Ascending aorta (tissue), 2 donors: Measurements from ENCODE around the gene EXOC4. TPM values are rescaled to one million over a fixed set of nuclear protein-coding genes. Genes with fewer than 3 reads are reported as not detected.

Experiments
- DNase-seq, 2 donors: peaks; one replicate each; pipeline ENCODE4 v3.0.0-alpha.2; 2019; ENCODE audit warnings: low spot score in 2 of 2
- H3K27ac ChIP-seq, 2 donors: fragments of 200-600 bp; sonication (generic); one replicate each; pipeline ENCODE4 v1.5.1; 2016 to 2017; ENCODE audit warnings: mild to moderate bottlenecking in 1 of 2
- H3K27me3 ChIP-seq: fragments of 200-600 bp; sonication (generic); one replicate; pipeline ENCODE4 v1.5.1; 2017
- H3K36me3 ChIP-seq, 2 donors: fragments of 200-600 bp; sonication (generic); one replicate each; pipeline ENCODE4 v1.5.1; 2016
- H3K4me1 ChIP-seq, 2 donors: fragments of 200-600 bp; sonication (generic); one replicate each; pipeline ENCODE4 v1.5.1; 2016 to 2017; ENCODE audit warnings: mild to moderate bottlenecking in 1 of 2
- H3K4me3 ChIP-seq, 2 donors: fragments of 200-600 bp; sonication (generic); one replicate each; pipeline ENCODE4 v1.5.1; 2016 to 2017; ENCODE audit warnings: mild to moderate bottlenecking in 1 of 2
- H3K9me3 ChIP-seq, 2 donors: fragments of 200-600 bp; sonication (generic); one replicate each; pipeline ENCODE4 v1.5.1; 2016
- intact Hi-C: fragments of 100-400 bp; cut with DNase I; formaldehyde crosslinking; loops from one replicate; pipeline ENCODE4 v1.15.1; 2023
- total RNA-seq: library from RNA; depleted of rRNA; stranded (reverse); fragments of >200 nt; gene quantifications from one replicate; pipeline ENCODE4 v1.1.0, GENCODE V29; 2016
- TF ChIP-seq, protein P1 (sequence below), 3 experiments: fragments of 200-600 bp in 2 of 3; fragments of 450-650 bp in 1 of 3; sonication (generic) in 2 of 3; IDR thresholded peaks; one replicate each; pipeline ENCODE4 v1.5.1; 2016 to 2019; ENCODE audit warnings: antibody characterized with exemption in 3 of 3, mild to moderate bottlenecking in 1 of 3, moderate library complexity in 1 of 3

The EXOC4 gene
- total RNA-seq, 1 donor from 2014 or later, result 27.1 TPM

DNA sequence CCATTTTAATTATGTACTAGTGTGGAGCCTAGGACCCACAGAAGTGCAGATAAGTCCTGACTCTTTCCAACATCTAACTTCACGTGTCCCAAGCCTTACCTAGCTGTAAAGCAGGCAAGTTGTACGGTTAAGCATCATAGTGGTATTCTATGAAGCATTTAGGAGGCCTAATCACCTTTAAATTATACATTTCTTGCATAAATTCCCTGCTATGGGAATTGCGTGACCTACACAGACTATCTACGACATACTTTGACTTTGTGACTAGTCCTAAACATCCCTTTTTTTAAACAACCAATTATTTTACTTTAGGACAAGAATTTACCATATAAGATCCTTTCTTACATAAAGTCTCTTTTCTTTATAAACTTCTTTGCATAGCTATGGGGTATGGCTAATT, 836.6 kb downstream of the EXOC4 start:
- H3K9me3 ChIP-seq, result peaks cover 0 to 12% of the 10 kb centered on the region in 2 donors
- no peaks in the 10 kb centered on the region for H3K36me3 ChIP-seq
- no peak for DNase-seq
- no peak overlapping the region for H3K4me3 ChIP-seq
- no peaks in the 10 kb centered on the region for H3K4me1 ChIP-seq
- H3K27me3 ChIP-seq, result no peaks in the 10 kb centered on the region
- no peak overlapping the region for H3K27ac ChIP-seq
- TF ChIP-seq, protein P1, sequence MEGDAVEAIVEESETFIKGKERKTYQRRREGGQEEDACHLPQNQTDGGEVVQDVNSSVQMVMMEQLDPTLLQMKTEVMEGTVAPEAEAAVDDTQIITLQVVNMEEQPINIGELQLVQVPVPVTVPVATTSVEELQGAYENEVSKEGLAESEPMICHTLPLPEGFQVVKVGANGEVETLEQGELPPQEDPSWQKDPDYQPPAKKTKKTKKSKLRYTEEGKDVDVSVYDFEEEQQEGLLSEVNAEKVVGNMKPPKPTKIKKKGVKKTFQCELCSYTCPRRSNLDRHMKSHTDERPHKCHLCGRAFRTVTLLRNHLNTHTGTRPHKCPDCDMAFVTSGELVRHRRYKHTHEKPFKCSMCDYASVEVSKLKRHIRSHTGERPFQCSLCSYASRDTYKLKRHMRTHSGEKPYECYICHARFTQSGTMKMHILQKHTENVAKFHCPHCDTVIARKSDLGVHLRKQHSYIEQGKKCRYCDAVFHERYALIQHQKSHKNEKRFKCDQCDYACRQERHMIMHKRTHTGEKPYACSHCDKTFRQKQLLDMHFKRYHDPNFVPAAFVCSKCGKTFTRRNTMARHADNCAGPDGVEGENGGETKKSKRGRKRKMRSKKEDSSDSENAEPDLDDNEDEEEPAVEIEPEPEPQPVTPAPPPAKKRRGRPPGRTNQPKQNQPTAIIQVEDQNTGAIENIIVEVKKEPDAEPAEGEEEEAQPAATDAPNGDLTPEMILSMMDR (IDR thresholded peaks at IDR 0.05), result no peak
- intact Hi-C loops, result no loop called here

DNA sequence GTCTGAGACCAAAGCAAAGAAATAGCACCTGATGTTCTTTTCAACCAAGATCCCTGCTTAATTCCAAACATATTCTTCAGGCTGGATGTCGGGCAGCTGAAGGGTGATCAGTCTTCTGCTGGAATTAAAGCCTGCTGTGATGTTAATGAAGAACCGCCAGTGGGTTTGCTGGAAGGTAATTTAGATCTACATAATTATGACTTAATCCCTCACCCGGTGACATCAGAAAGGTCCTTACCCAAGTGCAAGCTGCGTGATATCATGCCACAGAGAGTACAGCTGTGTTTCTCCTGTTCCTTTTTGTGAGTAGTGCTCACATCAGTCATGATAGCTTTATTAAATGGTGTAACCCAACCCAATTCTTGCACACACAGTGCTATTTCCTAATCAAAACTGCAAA, 845.2 kb downstream of the EXOC4 start:
- no peak for DNase-seq
- intact Hi-C loops, result loop anchor here (2.0 kb wide), 1 partner anchor 17 kb away; no protein-coding TSS in a partner anchor
- H3K36me3 ChIP-seq, result no peaks in the 10 kb centered on the region
- no peak overlapping the region for H3K27ac ChIP-seq
- H3K4me3 ChIP-seq, result no peak overlapping the region
- no peaks in the 10 kb centered on the region for H3K4me1 ChIP-seq
- TF ChIP-seq, protein P1 (IDR thresholded peaks at IDR 0.05), result no peak
- peaks cover 0 to 3% of the 10 kb centered on the region in 2 donors for H3K9me3 ChIP-seq
- H3K27me3 ChIP-seq, result no peaks in the 10 kb centered on the region

DNA sequence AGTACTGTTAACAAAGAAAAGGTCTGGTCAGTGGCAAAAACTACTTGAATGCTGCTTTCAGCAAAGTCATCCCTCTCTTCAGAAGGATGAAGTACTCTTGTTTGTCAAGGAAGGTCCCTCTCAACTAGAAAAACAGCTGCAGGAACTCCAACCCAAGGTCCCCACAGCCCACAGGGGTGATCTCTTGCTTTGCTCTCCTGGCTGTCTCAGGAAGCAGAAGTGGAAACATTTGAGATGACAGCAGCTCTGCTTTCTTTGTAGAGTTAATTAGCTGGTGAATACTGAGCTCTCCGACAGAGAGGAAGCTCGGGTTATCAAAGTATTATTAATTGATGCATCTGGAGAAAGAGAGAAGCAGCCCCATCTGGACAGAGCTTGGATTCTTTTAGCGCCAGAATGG, 848.8 kb downstream of the EXOC4 start:
- Histone ChIP-seq H3K4me3 (no peak overlapping the region), H3K4me1 (no peaks in the 10 kb centered on the region), H3K36me3 (no peaks in the 10 kb centered on the region), H3K9me3 (no peaks in the 10 kb centered on the region), H3K27me3 (no peaks in the 10 kb centered on the region), H3K27ac (no peak overlapping the region)
- intact Hi-C loops, result no loop called here
- TF ChIP-seq, protein P1 (IDR thresholded peaks at IDR 0.05), result no peak
- no peak for DNase-seq

DNA sequence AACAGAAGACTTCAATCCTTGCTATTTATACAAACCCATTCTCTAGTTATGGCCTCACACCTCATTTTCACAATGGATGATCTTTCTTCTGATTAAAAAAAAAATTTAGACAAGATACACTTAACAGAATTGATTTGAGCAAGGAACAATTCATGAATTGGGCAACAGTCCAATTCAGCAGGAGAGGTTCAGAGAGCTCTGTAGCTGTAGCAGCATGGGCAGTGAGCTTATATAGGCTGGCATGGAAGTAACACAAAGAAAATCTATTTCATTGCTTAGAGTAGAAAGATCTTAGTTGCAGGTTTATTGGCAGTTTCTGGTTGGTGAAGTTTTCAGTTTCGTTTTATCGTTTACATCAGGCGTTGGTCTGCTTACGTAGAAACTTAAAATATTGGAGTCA, 851.3 kb downstream of the EXOC4 start:
- Histone ChIP-seq H3K36me3 (no peaks in the 10 kb centered on the region), H3K4me3 (no peak overlapping the region), H3K27me3 (no peaks in the 10 kb centered on the region), H3K9me3 (no peaks in the 10 kb centered on the region), H3K27ac (no peak overlapping the region), H3K4me1 (no peaks in the 10 kb centered on the region)
- no peak for DNase-seq
- TF ChIP-seq, protein P1 (IDR thresholded peaks at IDR 0.05), result no peak
- intact Hi-C loops, result no loop called here

DNA sequence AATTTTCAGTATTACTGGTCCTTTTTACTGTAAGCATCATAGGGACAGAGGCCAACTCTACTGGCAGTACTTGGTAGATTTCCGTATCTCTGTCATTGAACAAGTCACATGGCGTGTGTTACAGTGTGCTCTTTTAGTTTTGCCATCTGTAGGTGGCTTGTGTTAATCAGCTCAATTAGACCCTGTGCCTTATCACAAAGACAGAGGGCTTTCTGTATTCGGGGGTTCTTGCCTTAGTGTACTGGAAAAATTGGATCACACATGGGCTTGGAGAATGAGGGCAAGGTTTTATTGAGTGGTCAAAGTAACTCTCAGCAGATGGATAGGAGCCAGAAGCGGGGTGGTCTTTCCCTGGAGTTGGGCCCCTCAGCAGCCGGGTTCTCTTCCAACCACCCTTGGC, 853.0 kb downstream of the EXOC4 start:
- Histone ChIP-seq H3K9me3 (no peaks in the 10 kb centered on the region), H3K4me3 (no peak overlapping the region), H3K36me3 (no peaks in the 10 kb centered on the region), H3K27me3 (no peaks in the 10 kb centered on the region), H3K4me1 (no peaks in the 10 kb centered on the region), H3K27ac (no peak overlapping the region)
- TF ChIP-seq, protein P1 (IDR thresholded peaks at IDR 0.05), result no peak
- intact Hi-C loops, result no loop called here
- no peak for DNase-seq

DNA sequence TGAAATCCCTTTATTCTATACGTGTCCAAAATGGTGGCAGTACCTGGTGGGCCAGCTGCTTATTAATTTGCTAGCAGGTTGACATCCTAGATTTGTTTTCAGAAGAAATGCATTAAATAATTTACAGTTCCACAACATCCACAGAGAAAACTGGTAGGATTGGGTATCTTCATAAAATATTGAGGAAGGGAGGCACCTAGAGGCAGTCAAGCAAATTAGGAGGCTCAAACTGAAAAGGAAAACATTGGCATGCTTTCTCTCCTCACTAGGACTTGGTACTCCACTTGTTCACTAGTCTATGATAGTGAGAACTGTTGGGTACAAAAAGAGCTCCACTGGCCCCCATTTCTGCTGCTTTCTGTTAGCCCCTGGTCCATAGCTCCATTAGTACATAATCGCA, 855.9 kb downstream of the EXOC4 start:
- Histone ChIP-seq H3K27me3 (no peaks in the 10 kb centered on the region), H3K4me1 (no peaks in the 10 kb centered on the region), H3K4me3 (no peak overlapping the region), H3K27ac (no peak overlapping the region), H3K9me3 (no peaks in the 10 kb centered on the region), H3K36me3 (no peaks in the 10 kb centered on the region)
- no peak for DNase-seq
- TF ChIP-seq, protein P1 (IDR thresholded peaks at IDR 0.05), result no peak
- intact Hi-C loops, result no loop called here
